ENCODE results near the gene FAAH. TPM values are rescaled to one million over a fixed set of nuclear protein-coding genes. Genes with fewer than 3 reads are reported as not detected.

FAAH gene
- total RNA-seq, 1 donor from 2014 or later: 6.4 TPM

GRCh38 chr1:46422261-46422871 is 28.2 kb downstream of the FAAH start:
- H3K4me1 Mint-ChIP-seq: no peaks in the 10 kb centered on the region
- H3K36me3 Mint-ChIP-seq (ENCODE audit: low read depth): no peaks in the 10 kb centered on the region
- DNase-seq: no peak
- no peak for ATAC-seq (ENCODE audit: low read depth)
- ChIA-PET CTCF (no interaction called here), POLR2A (no interaction called here)
- no peak overlapping the region for H3K4me3 Mint-ChIP-seq
- H3K27me3 Mint-ChIP-seq: peaks cover 25% of the 10 kb centered on the region
- H3K27ac Mint-ChIP-seq: no peak overlapping the region
- intact Hi-C loops (cut with micrococcal nuclease): no loop called here
- TF ChIP-seq CTCF (IDR thresholded peaks at IDR 0.05): no peak
- H3K9me3 Mint-ChIP-seq: no peaks in the 10 kb centered on the region

GRCh38 chr1:46423574-46424240 is 29.6 kb downstream of the FAAH start:
- Mint-ChIP-seq H3K27ac (no peak overlapping the region), H3K4me1 (no peaks in the 10 kb centered on the region), H3K36me3 (ENCODE audit: low read depth) (no peaks in the 10 kb centered on the region), H3K27me3 (peaks cover 31% of the 10 kb centered on the region), H3K4me3 (no peak overlapping the region), H3K9me3 (no peaks in the 10 kb centered on the region)
- ChIA-PET POLR2A (no interaction called here), CTCF (no interaction called here)
- intact Hi-C loops (cut with micrococcal nuclease): no loop called here
- ATAC-seq (ENCODE audit: low read depth) (no peak), DNase-seq (no peak)
- TF ChIP-seq CTCF (IDR thresholded peaks at IDR 0.05): no peak

GRCh38 chr1:46424730-46425129 is 30.6 kb downstream of the FAAH start:
- CTCF ChIA-PET: no interaction called here
- Mint-ChIP-seq H3K9me3 (no peaks in the 10 kb centered on the region), H3K4me1 (no peaks in the 10 kb centered on the region), H3K27me3 (peaks cover 32% of the 10 kb centered on the region), H3K4me3 (no peak overlapping the region), H3K36me3 (ENCODE audit: low read depth) (no peaks in the 10 kb centered on the region), H3K27ac (no peak overlapping the region)
- TF ChIP-seq CTCF (IDR thresholded peaks at IDR 0.05): no peak
- DNase-seq: no peak
- POLR2A ChIA-PET: no interaction called here
- ATAC-seq (ENCODE audit: low read depth): no peak
- intact Hi-C loops (cut with micrococcal nuclease): no loop called here

- ChIA-PET CTCF (interaction anchor here (0.5 kb wide), 1 partner anchor 277 kb away, joined by 4 read pairs; no protein-coding TSS in a partner anchor), POLR2A (interaction anchor here (0.6 kb wide), 1 partner anchor 8 kb away, joined by 6 read pairs; no protein-coding TSS in a partner anchor)
- no peaks in the 10 kb centered on the region for H3K4me1 Mint-ChIP-seq
- no peaks in the 10 kb centered on the region for H3K9me3 Mint-ChIP-seq
- ATAC-seq (ENCODE audit: low read depth): no peak
- no peak overlapping the region for H3K27ac Mint-ChIP-seq
- TF ChIP-seq CTCF (IDR thresholded peaks at IDR 0.05): no peak
- no peak for DNase-seq
- H3K36me3 Mint-ChIP-seq (ENCODE audit: low read depth): no peaks in the 10 kb centered on the region
- no peak overlapping the region for H3K4me3 Mint-ChIP-seq
- intact Hi-C loops (cut with micrococcal nuclease): no loop called here
- peaks cover 29% of the 10 kb centered on the region for H3K27me3 Mint-ChIP-seq
Observed at GRCh38 chr1:46425726-46426125, 31.6 kb downstream of the FAAH start.

- DNase-seq (no peak), ATAC-seq (ENCODE audit: low read depth) (no peak)
Observed at GRCh38 chr1:46427541-46427940, 33.4 kb downstream of the FAAH start.

More at GRCh38 chr1:46427541-46427940, 33.4 kb downstream of the FAAH start:
- Mint-ChIP-seq H3K4me1 (no peaks in the 10 kb centered on the region), H3K4me3 (no peak overlapping the region), H3K9me3 (no peaks in the 10 kb centered on the region), H3K27ac (no peak overlapping the region), H3K36me3 (ENCODE audit: low read depth) (no peaks in the 10 kb centered on the region), H3K27me3 (peaks cover 26% of the 10 kb centered on the region)
- ChIA-PET CTCF (no interaction called here), POLR2A (no interaction called here)
- intact Hi-C loops (cut with micrococcal nuclease): no loop called here
- TF ChIP-seq CTCF (IDR thresholded peaks at IDR 0.05): no peak

Measured in activated B cell treated with CpG ODN at 0.5 μM for 24 hours (primary cell).